GM18505 (cell line): Measurements from ENCODE around the gene MMAA.
"Not testable (repeated sequence)": the region's sequence is repeated elsewhere in the genome, so short reads cannot be mapped to it uniquely, and the experiment has no call there.

Source experiments
- ATAC-seq: cut with Tn5 transposase; IDR thresholded peaks from one replicate; pipeline ENCODE4 v1.9.1; 2021; ENCODE audit not compliant: unreplicated experiment
- POLR2A ChIP-seq: IDR thresholded peaks from 4 replicates; pipeline ENCODE4 v1.6.1; 2011; ENCODE audit warnings: borderline replicate concordance; ENCODE audit not compliant: insufficient read depth, insufficient read length; ENCODE audit errors: extremely low read depth

The MMAA gene

GRCh38 chr4:145614233-145614610, 5.0 kb upstream of the MMAA start:
- no peak for ATAC-seq
- no peak for TF ChIP-seq POLR2A

- no peak for TF ChIP-seq POLR2A
- ATAC-seq, result no peak
These were observed 814 bp upstream of the MMAA start for GRCh38 chr4:145618210-145618931.

GRCh38 chr4:145619639-145619996, 433 bp downstream of the MMAA start:
- peak; percentile 44 for ATAC-seq
- TF ChIP-seq POLR2A, result no peak

- ATAC-seq, result not testable (repeated sequence)
These were observed 2.9 kb downstream of the MMAA start for GRCh38 chr4:145622067-145622466.

GRCh38 chr4:145623831-145624230, 4.6 kb downstream of the MMAA start:
- no peak for ATAC-seq
- TF ChIP-seq POLR2A, result no peak

GRCh38 chr4:145625677-145626622, 6.8 kb downstream of the MMAA start:
- ATAC-seq, result peak; percentile 57
- no peak for TF ChIP-seq POLR2A

- ATAC-seq, result no peak
- no peak for TF ChIP-seq POLR2A
These were observed 7.4 kb downstream of the MMAA start for GRCh38 chr4:145626623-145626982.

GRCh38 chr4:145635117-145635516, 15.9 kb downstream of the MMAA start:
- no peak for TF ChIP-seq POLR2A
- no peak for ATAC-seq

GRCh38 chr4:145635630-145636029, 16.4 kb downstream of the MMAA start:
- TF ChIP-seq POLR2A, result no peak
- ATAC-seq, result no peak

GRCh38 chr4:145639186-145639698, 20.1 kb downstream of the MMAA start:
- no peak for ATAC-seq
- TF ChIP-seq POLR2A, result no peak

- ATAC-seq, result not testable (repeated sequence)
These were observed 21.1 kb downstream of the MMAA start for GRCh38 chr4:145640236-145640635.

- no peak for TF ChIP-seq POLR2A
These were observed 24.1 kb downstream of the MMAA start for GRCh38 chr4:145643295-145643694.

GRCh38 chr4:145644699-145645098, 25.5 kb downstream of the MMAA start:
- TF ChIP-seq POLR2A, result no peak
- ATAC-seq, result no peak

More at GRCh38 chr4:145643295-145643694, 24.1 kb downstream of the MMAA start:
- ATAC-seq, result no peak

- TF ChIP-seq POLR2A, result no peak
- no peak for ATAC-seq
These were observed 37.0 kb downstream of the MMAA start for GRCh38 chr4:145656156-145656555.
